IMR-90 (cell line): ENCODE data around the gene MICB. TPM values are rescaled to one million over a fixed set of nuclear protein-coding genes. Genes with fewer than 3 reads are reported as not detected.
A peak's percentile ranks its signal among the peaks of the same experiment; 100 is the strongest.

Experiments used
- ATAC-seq: fragments of 200-7000 bp; cut with Tn5 transposase; 2 replicates; pipeline ENCODE4 v1.9.1; 2020; ENCODE audit warnings: low read depth, mild to moderate bottlenecking, moderate library complexity
- BruUV-seq: library from RNA; stranded (reverse); fragments of 400-500 nt; replicated peaks from 2 replicates; lab custom pipeline; 2021; lab: Mats Ljungman, UMichigan
- CTCF ChIA-PET: fragments of 300-600 bp; formaldehyde crosslinking; extraction: SDS; loops from one replicate; lab custom pipeline; 2021; ENCODE audit warnings: antibody characterized with exemption; lab: Yijun Ruan, JAX
- POLR2A ChIA-PET: fragments of 300-600 bp; sonication (Branson Sonifier 250); formaldehyde crosslinking; loops from one replicate; lab custom pipeline; 2022; ENCODE audit warnings: antibody characterized with exemption; ENCODE audit not compliant: unreplicated experiment; lab: Charles Lee
- DNase-seq: peaks from one replicate; pipeline ENCODE4 v3.0.0; 2013
- H2AFZ ChIP-seq: replicated peaks from 2 replicates; pipeline ENCODE3; 2013; ENCODE audit warnings: low read length, mild to moderate bottlenecking; ENCODE audit not compliant: poor library complexity
- H2AK5ac ChIP-seq: 2 replicates; pipeline ENCODE4 v1.6.1; 2013; ENCODE audit warnings: low read depth, low read length, inconsistent platforms
- H2AK9ac ChIP-seq: replicated peaks from 2 replicates; pipeline ENCODE3; 2013; ENCODE audit warnings: mild to moderate bottlenecking, low read depth, low read length, moderate library complexity; ENCODE audit not compliant: poor library complexity
- H2BK120ac ChIP-seq: 2 replicates; pipeline ENCODE4 v1.6.1; 2013; ENCODE audit warnings: low read depth, low read length, inconsistent platforms
- H2BK15ac ChIP-seq: 3 replicates; pipeline ENCODE4 v1.6.1; 2013; ENCODE audit warnings: low read depth, low read length, inconsistent platforms
- H2BK20ac ChIP-seq: 2 replicates; pipeline ENCODE4 v1.6.1; 2013; ENCODE audit warnings: low read depth, mild to moderate bottlenecking, inconsistent platforms, low read length, moderate library complexity
- H2BK5ac ChIP-seq: 2 replicates; pipeline ENCODE4 v1.6.1; 2013; ENCODE audit warnings: mild to moderate bottlenecking, low read depth, low read length, inconsistent platforms; ENCODE audit not compliant: poor library complexity, severe bottlenecking
- H3K14ac ChIP-seq: replicated peaks from 2 replicates; pipeline ENCODE4 v1.6.1; 2013; ENCODE audit warnings: low read depth, low read length, inconsistent platforms
- H3K18ac ChIP-seq: 2 replicates; pipeline ENCODE4 v1.6.1; 2013; ENCODE audit warnings: low read depth, low read length, control low read depth
- H3K23ac ChIP-seq: 2 replicates; pipeline ENCODE4 v1.6.1; 2013; ENCODE audit warnings: low read depth, low read length, inconsistent platforms
- H3K27ac ChIP-seq: 2 replicates; pipeline ENCODE4 v1.5.1; 2013; ENCODE audit warnings: mild to moderate bottlenecking, control low read depth, low read length; ENCODE audit not compliant: insufficient read depth
- H3K27me3 ChIP-seq: 2 replicates; pipeline ENCODE4 v1.6.1; 2013; ENCODE audit warnings: low read length; ENCODE audit not compliant: control insufficient read depth, insufficient read depth
- H3K36me3 ChIP-seq: 2 replicates; pipeline ENCODE4 v1.6.1; 2013; ENCODE audit warnings: low read length, mixed read lengths; ENCODE audit not compliant: control insufficient read depth, insufficient read depth
- H3K4ac ChIP-seq: 2 replicates; pipeline ENCODE4 v1.6.1; 2013; ENCODE audit warnings: low read depth, low read length, inconsistent platforms
- H3K4me1 ChIP-seq: 2 replicates; pipeline ENCODE4 v1.6.1; 2013; ENCODE audit warnings: low read length, mixed read lengths; ENCODE audit not compliant: control insufficient read depth, insufficient read depth
- H3K4me2 ChIP-seq: 2 replicates; pipeline ENCODE4 v1.6.1; 2013; ENCODE audit warnings: low read depth, mild to moderate bottlenecking, control low read depth, low read length, moderate library complexity
- H3K4me3 ChIP-seq: 2 replicates; pipeline ENCODE4 v1.5.1; 2013; ENCODE audit warnings: low read depth, mild to moderate bottlenecking, control low read depth, low read length, moderate library complexity; ENCODE audit not compliant: insufficient read depth
- H3K56ac ChIP-seq: 2 replicates; pipeline ENCODE4 v1.6.1; 2013; ENCODE audit warnings: low read length, inconsistent platforms; ENCODE audit not compliant: insufficient read depth; ENCODE audit errors: extremely low read depth
- H3K79me1 ChIP-seq, 2 experiments: 2 replicates each; pipeline ENCODE4 v1.6.1; 2013; ENCODE audit warnings: low read length in 2 of 2, inconsistent platforms in 1 of 2, low read depth in 1 of 2
- H3K9ac ChIP-seq: 2 replicates; pipeline ENCODE4 v1.6.1; 2013; ENCODE audit warnings: low read depth, low read length, control low read depth
- H3K9me1 ChIP-seq: 2 replicates; pipeline ENCODE4 v1.6.1; 2013; ENCODE audit warnings: low read length, inconsistent platforms; ENCODE audit not compliant: insufficient read depth
- H3K9me3 ChIP-seq: 2 replicates; pipeline ENCODE4 v1.6.1; 2013; ENCODE audit warnings: low read length; ENCODE audit not compliant: control insufficient read depth, insufficient read depth
- H4K20me1 ChIP-seq: 2 replicates; pipeline ENCODE4 v1.6.1; 2013; ENCODE audit warnings: low read length, inconsistent platforms; ENCODE audit not compliant: insufficient read depth
- H4K5ac ChIP-seq: 2 replicates; pipeline ENCODE4 v1.6.1; 2013; ENCODE audit warnings: mild to moderate bottlenecking, low read depth, low read length, control low read depth
- H4K8ac ChIP-seq, 2 experiments: 2 replicates each; pipeline ENCODE4 v1.6.1; 2013; ENCODE audit warnings: low read depth in 2 of 2, low read length in 2 of 2, control low read depth in 1 of 2, inconsistent platforms in 1 of 2
- H4K91ac ChIP-seq: 2 replicates; pipeline ENCODE4 v1.6.1; 2013; ENCODE audit warnings: low read depth, low read length, inconsistent platforms; ENCODE audit not compliant: insufficient read depth
- CHD1 ChIP-seq: IDR thresholded peaks from 2 replicates; pipeline ENCODE4 v1.6.1; 2012; ENCODE audit warnings: low read depth, low read length, improper control_type of control experiment
- FOS ChIP-seq: fragments of 150-350 bp; IDR thresholded peaks from 2 replicates; pipeline ENCODE4 v1.6.1; 2016; ENCODE audit warnings: low read depth, low read length
- MAFK ChIP-seq: IDR thresholded peaks from 2 replicates; pipeline ENCODE4 v1.6.1; 2012; ENCODE audit warnings: low read depth, low read length, improper control_type of control experiment
- MAZ ChIP-seq: IDR thresholded peaks from 2 replicates; pipeline ENCODE4 v1.6.1; 2012; ENCODE audit warnings: low read depth, mild to moderate bottlenecking, low read length, improper control_type of control experiment, moderate library complexity, borderline replicate concordance
- MXI1 ChIP-seq: IDR thresholded peaks from 2 replicates; pipeline ENCODE4 v1.6.1; 2012; ENCODE audit warnings: low read depth, mild to moderate bottlenecking, low read length, moderate library complexity, borderline replicate concordance
- NFE2L2 ChIP-seq: fragments of 150-350 bp; IDR thresholded peaks from 2 replicates; pipeline ENCODE4 v1.6.1; 2016; ENCODE audit warnings: low read depth, mild to moderate bottlenecking, low read length
- POLR2A ChIP-seq: IDR thresholded peaks from 2 replicates; pipeline ENCODE4 v1.6.1; 2012; ENCODE audit warnings: mild to moderate bottlenecking, low read depth, low read length
- RAD21 ChIP-seq: IDR thresholded peaks from 2 replicates; pipeline ENCODE4 v1.6.1; 2012; ENCODE audit warnings: low read length, improper control_type of control experiment
- RCOR1 ChIP-seq: IDR thresholded peaks from 2 replicates; pipeline ENCODE4 v1.6.1; 2012; ENCODE audit warnings: mild to moderate bottlenecking, low read length, improper control_type of control experiment; ENCODE audit not compliant: insufficient replicate concordance
- RFX5 ChIP-seq: IDR thresholded peaks from 2 replicates; pipeline ENCODE4 v1.8.0; 2012; ENCODE audit warnings: low read depth, mild to moderate bottlenecking, low read length, moderate library complexity
- WGBS, 2 experiments: methylation state at CpG; one replicate each; pipeline versions ENCODE4 v1.1.5 to v1.1.7; 2013; ENCODE audit warnings: missing lambda C conversion rate in 2 of 2; ENCODE audit not compliant: insufficient read length in 1 of 2; ENCODE audit errors: extremely low coverage in 2 of 2; 5-methylcytosine and 5-hydroxymethylcytosine counted together
- dilution Hi-C: fragments of 300-500 bp; cut with HindIII; formaldehyde crosslinking; loops from one replicate; pipeline ENCODE4 v1.14.3; 2018; ENCODE audit warnings: low sequenced_read_pairs; ENCODE audit not compliant: unreplicated experiment
- in situ Hi-C: fragments of 300-500 bp; cut with MboI; formaldehyde crosslinking; loops from 3 replicates; pipeline ENCODE4 v1.14.3; 2019; ENCODE audit warnings: low sequenced_read_pairs, inconsistent platforms, mixed read lengths
- intact Hi-C: fragments of 100-400 bp; cut with micrococcal nuclease; formaldehyde crosslinking; loops from 2 replicates; pipeline ENCODE4 v1.10.0; 2022
- polyA plus RNA-seq, 3 experiments: library from polyadenylated mRNA; depleted of rRNA; stranded (reverse); fragments of >200 nt; gene quantifications; 2 replicates each; pipeline ENCODE4 v1.2.3, GENCODE V29; 2012; ENCODE audit warnings: low replicate concordance in 1 of 3
- total RNA-seq: library from RNA; depleted of rRNA; stranded (reverse); fragments of >200 nt; gene quantifications from 2 replicates; pipeline ENCODE4 v1.2.3, GENCODE V29; 2012
- TF ChIP-seq, protein P1 (sequence below): conservative IDR thresholded peaks from 2 replicates; pipeline ENCODE4 v1.5.1; 2012; ENCODE audit warnings: mild to moderate bottlenecking, low read depth, low read length, improper control_type of control experiment
- TF ChIP-seq, protein P2 (sequence below): fragments of 150-350 bp; IDR thresholded peaks from 2 replicates; pipeline ENCODE4 v1.6.1; 2016; ENCODE audit warnings: low read depth, mild to moderate bottlenecking, low read length, moderate library complexity, borderline replicate concordance

The MICB gene
- total and polyA plus RNA-seq, 2 of the 4 experiments (the other 2 are of a cell fraction) = 9.6 to 11.1 TPM

DNA sequence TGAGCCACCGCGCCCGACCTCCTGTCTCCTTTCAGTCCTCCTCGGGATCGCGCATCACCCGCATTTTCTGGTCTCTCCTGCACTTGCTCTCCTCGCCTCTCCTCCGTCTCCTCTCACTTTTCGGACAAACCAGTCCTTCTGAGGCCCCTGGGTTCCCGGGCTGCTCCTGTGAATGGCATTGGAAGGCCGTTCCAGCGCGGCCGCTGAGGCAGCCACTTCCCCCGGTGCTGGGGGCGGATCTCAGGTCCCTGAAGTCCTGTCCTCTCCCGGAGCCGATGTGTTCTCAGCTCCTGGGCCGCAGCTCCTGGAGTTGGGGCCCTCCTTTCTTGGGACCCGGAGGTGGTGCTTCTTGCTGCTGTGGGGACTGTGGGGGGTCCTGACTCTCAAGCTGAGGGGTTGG, 803 bp downstream of the MICB start:
- no peak overlapping the region for H4K5ac ChIP-seq
- DNase-seq (no peak), ATAC-seq (no peak)
- H2BK120ac ChIP-seq = no peak overlapping the region
- H3K9ac ChIP-seq = no peak overlapping the region
- peaks cover 6% of the 10 kb centered on the region for H3K9me1 ChIP-seq
- no peak overlapping the region for H2BK20ac ChIP-seq
- peak overlapping the region; percentile 75; the same call in 1 of the 2 replicates for H3K23ac ChIP-seq
- H2BK15ac ChIP-seq = no peak overlapping the region
- H3K4me1 ChIP-seq = peaks cover 3% of the 10 kb centered on the region
- dilution Hi-C loops = no loop called here
- H3K4me2 ChIP-seq = peak overlapping the region; percentile 73
- no peaks in the 10 kb centered on the region for H3K36me3 ChIP-seq
- peaks cover 11% of the 10 kb centered on the region; the same call in 1 of the 2 replicates for H4K20me1 ChIP-seq
- H3K56ac ChIP-seq = no peak overlapping the region
- no peak overlapping the region for H2AK5ac ChIP-seq
- no peak overlapping the region for H3K4ac ChIP-seq
- intact Hi-C loops = no loop called here
- CTCF ChIA-PET = no interaction called here
- WGBS, 2 experiments = 0% methylated on average over 7 of the region's 21 CpGs; no CpG with 5 or more reads in 1 of the 2 experiments
- BruUV-seq = no TSS peak
- H3K9me3 ChIP-seq = no peaks in the 10 kb centered on the region
- POLR2A ChIA-PET = no interaction called here
- H2AK9ac ChIP-seq = no peak overlapping the region
- H3K79me1 ChIP-seq = peaks cover 7 to 46% of the 10 kb centered on the region in 2 experiments; a peak in 3 of 4 replicates
- TF ChIP-seq, protein P1, sequence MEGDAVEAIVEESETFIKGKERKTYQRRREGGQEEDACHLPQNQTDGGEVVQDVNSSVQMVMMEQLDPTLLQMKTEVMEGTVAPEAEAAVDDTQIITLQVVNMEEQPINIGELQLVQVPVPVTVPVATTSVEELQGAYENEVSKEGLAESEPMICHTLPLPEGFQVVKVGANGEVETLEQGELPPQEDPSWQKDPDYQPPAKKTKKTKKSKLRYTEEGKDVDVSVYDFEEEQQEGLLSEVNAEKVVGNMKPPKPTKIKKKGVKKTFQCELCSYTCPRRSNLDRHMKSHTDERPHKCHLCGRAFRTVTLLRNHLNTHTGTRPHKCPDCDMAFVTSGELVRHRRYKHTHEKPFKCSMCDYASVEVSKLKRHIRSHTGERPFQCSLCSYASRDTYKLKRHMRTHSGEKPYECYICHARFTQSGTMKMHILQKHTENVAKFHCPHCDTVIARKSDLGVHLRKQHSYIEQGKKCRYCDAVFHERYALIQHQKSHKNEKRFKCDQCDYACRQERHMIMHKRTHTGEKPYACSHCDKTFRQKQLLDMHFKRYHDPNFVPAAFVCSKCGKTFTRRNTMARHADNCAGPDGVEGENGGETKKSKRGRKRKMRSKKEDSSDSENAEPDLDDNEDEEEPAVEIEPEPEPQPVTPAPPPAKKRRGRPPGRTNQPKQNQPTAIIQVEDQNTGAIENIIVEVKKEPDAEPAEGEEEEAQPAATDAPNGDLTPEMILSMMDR = no peak
- no peak for TF ChIP-seq MXI1
- no peak for TF ChIP-seq MAFK
- no peak for TF ChIP-seq RFX5
- TF ChIP-seq, protein P2, sequence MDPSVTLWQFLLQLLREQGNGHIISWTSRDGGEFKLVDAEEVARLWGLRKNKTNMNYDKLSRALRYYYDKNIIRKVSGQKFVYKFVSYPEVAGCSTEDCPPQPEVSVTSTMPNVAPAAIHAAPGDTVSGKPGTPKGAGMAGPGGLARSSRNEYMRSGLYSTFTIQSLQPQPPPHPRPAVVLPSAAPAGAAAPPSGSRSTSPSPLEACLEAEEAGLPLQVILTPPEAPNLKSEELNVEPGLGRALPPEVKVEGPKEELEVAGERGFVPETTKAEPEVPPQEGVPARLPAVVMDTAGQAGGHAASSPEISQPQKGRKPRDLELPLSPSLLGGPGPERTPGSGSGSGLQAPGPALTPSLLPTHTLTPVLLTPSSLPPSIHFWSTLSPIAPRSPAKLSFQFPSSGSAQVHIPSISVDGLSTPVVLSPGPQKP = no peak
- no peak for TF ChIP-seq POLR2A
- TF ChIP-seq NFE2L2 = no peak
- no peak for TF ChIP-seq RCOR1
- TF ChIP-seq CHD1 = no peak
- no peak for TF ChIP-seq MAZ
- no peak for TF ChIP-seq FOS
- no peak for TF ChIP-seq RAD21
- no peak overlapping the region for H3K14ac ChIP-seq
- H3K4me3 ChIP-seq = 0 out of 2 replicates have a peak overlapping the region, but pooled peaks have one; percentile 7
- H3K18ac ChIP-seq = no peak overlapping the region
- H2BK5ac ChIP-seq = no peak overlapping the region
- H4K91ac ChIP-seq = no peak overlapping the region
- no peak overlapping the region for H4K8ac ChIP-seq
- in situ Hi-C loops = no loop called here
- H2AFZ ChIP-seq = peak overlapping the region; percentile 26
- no peaks in the 10 kb centered on the region for H3K27me3 ChIP-seq
- H3K27ac ChIP-seq = no peak overlapping the region
